IPS-20b (cell line): ENCODE data around the gene TMEM232.

Experiments used
- H3K27ac ChIP-seq: one replicate; pipeline ENCODE4 v1.5.1; 2013; ENCODE audit warnings: low read length
- H3K27me3 ChIP-seq: 2 replicates; pipeline ENCODE4 v1.6.1; 2013; ENCODE audit warnings: mild to moderate bottlenecking, low read length, inconsistent platforms; ENCODE audit not compliant: insufficient read depth
- H3K36me3 ChIP-seq: 2 replicates; pipeline ENCODE4 v1.6.1; 2013; ENCODE audit warnings: low read depth, mild to moderate bottlenecking, inconsistent platforms, low read length, moderate library complexity; ENCODE audit not compliant: insufficient read depth
- H3K4me1 ChIP-seq: 2 replicates; pipeline ENCODE4 v1.6.1; 2013; ENCODE audit warnings: mild to moderate bottlenecking, control low read depth, inconsistent platforms, low read length, moderate library complexity; ENCODE audit not compliant: insufficient read depth
- H3K4me3 ChIP-seq: 2 replicates; pipeline ENCODE4 v1.5.1; 2013; ENCODE audit warnings: mild to moderate bottlenecking, low read length, inconsistent platforms
- H3K9ac ChIP-seq: 2 replicates; pipeline ENCODE4 v1.6.1; 2013; ENCODE audit warnings: low read depth, mild to moderate bottlenecking, inconsistent platforms, low read length, moderate library complexity
- H3K9me3 ChIP-seq: 2 replicates; pipeline ENCODE4 v1.6.1; 2013; ENCODE audit warnings: mild to moderate bottlenecking, low read depth, low read length, inconsistent platforms; ENCODE audit not compliant: insufficient read depth

Gene TMEM232

DNA sequence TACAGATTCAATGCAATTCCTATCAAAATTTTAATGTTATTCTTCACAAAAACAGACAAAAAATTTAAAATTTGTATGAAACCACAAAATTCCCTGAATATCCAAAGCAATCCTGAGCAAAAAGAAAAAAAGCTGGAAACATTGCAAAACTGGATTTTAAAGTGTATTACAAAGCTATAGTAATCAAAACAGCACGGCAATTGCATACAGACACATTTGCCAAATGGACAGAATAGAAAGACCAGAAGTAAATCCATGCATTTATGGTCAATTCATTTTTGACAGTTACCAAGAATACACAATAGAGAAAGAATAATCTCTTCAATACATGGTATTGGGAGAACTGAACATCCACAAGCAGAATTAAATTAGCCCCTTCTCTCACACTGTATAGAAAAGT is 110.5 kb downstream of the TMEM232 start:
- no peaks in the 10 kb centered on the region; the same call in 1 of the 2 replicates for H3K4me1 ChIP-seq
- no peaks in the 10 kb centered on the region for H3K27me3 ChIP-seq
- no peak overlapping the region for H3K27ac ChIP-seq
- H3K9ac ChIP-seq, result no peak overlapping the region
- peaks cover 13% of the 10 kb centered on the region for H3K9me3 ChIP-seq
- no peaks in the 10 kb centered on the region for H3K36me3 ChIP-seq
- no peak overlapping the region; the same call in 1 of the 2 replicates for H3K4me3 ChIP-seq

DNA sequence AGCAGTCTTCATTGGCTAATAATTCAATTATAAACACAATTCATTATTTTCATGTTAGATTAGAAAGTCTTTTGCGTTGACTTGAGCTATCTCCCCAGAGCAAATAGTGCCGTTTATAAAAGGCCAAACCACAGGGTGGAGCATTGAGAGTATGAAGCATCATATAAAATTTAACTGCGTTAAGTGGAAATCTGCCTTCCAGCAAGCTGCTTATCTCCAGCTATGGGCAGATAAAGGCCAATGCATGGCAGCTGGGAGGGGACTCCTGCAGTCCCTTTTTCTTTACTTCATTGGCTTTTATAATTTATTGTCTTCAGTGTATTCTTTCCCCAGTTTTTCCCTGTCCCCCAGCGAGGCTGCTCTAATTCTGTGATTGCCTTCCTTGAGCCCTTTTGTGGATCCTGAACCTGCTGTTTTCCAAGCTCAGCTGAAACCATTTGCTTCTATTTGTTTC is 113.7 kb downstream of the TMEM232 start:
- Histone ChIP-seq H3K27me3 (no peaks in the 10 kb centered on the region), H3K4me1 (no peaks in the 10 kb centered on the region; the same call in 1 of the 2 replicates), H3K4me3 (no peak overlapping the region), H3K36me3 (no peaks in the 10 kb centered on the region), H3K27ac (no peak overlapping the region), H3K9ac (no peak overlapping the region), H3K9me3 (peaks cover 13% of the 10 kb centered on the region)

DNA sequence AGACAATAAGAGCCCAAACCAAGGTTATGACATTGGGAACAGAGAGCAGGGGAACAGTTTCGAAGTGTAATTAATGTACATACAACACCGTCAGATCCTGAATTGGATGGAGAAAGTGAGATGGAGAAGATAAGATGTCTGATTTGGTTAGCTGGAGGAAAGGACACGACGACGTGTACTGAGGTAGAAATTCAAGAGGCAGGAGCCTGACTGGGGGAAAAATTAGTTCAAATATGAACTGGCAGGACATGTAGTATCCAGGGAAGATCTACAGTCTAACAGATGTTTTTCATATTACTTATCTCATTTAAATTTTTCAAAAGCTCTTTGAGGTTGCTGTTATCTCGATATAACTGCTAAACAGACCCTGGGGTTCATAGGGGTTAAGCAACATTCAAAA is 114.7 kb downstream of the TMEM232 start:
- no peaks in the 10 kb centered on the region for H3K36me3 ChIP-seq
- H3K27me3 ChIP-seq, result no peaks in the 10 kb centered on the region
- H3K4me3 ChIP-seq, result no peak overlapping the region
- H3K27ac ChIP-seq, result no peak overlapping the region
- H3K9ac ChIP-seq, result no peak overlapping the region
- H3K4me1 ChIP-seq, result no peaks in the 10 kb centered on the region; the same call in 1 of the 2 replicates
- H3K9me3 ChIP-seq, result peaks cover 11% of the 10 kb centered on the region

DNA sequence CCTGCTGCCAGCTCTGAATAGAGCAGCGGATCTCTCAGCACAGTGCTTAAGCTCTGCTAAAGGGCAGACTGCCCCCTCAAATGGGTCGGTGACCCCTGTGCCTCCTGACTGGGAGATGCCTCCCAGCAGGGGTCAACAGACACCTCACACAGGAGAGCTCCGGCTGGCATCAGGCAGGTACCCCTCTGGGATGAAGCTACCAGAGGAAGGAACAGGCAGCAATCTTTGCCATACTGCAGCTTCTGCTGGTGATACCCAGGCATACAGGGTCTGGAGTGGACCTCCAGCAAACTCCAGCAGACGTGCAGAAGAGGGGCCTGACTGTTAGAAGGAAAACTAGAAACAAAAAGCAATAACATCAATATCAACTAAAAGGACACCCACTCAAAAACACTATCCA is 131.6 kb downstream of the TMEM232 start:
- Histone ChIP-seq H3K9me3 (no peaks in the 10 kb centered on the region), H3K27ac (no peak overlapping the region), H3K4me1 (no peaks in the 10 kb centered on the region), H3K36me3 (no peaks in the 10 kb centered on the region), H3K4me3 (no peak overlapping the region), H3K27me3 (no peaks in the 10 kb centered on the region), H3K9ac (no peak overlapping the region)

DNA sequence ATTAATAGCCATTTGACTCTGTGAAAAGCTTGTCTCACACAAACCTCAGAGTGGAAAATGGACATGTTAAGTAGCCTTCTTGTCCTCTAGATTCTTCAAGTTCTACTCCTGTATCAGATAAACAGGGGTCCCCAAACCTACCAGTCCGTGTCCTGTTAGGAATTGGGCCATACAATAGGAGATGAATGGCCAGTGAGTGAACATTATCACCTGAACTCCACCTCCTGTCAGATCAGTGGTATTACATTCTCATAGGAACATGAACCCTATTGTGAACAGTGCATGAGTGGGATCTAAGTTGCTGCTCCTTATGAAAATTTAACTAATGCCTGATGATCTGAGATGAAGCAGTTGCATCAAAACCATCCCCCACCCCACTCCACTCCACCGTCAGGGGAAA is 136.3 kb downstream of the TMEM232 start:
- Histone ChIP-seq H3K9ac (no peak overlapping the region), H3K4me3 (no peak overlapping the region), H3K9me3 (no peaks in the 10 kb centered on the region), H3K36me3 (no peaks in the 10 kb centered on the region), H3K4me1 (no peaks in the 10 kb centered on the region), H3K27me3 (no peaks in the 10 kb centered on the region), H3K27ac (no peak overlapping the region)

DNA sequence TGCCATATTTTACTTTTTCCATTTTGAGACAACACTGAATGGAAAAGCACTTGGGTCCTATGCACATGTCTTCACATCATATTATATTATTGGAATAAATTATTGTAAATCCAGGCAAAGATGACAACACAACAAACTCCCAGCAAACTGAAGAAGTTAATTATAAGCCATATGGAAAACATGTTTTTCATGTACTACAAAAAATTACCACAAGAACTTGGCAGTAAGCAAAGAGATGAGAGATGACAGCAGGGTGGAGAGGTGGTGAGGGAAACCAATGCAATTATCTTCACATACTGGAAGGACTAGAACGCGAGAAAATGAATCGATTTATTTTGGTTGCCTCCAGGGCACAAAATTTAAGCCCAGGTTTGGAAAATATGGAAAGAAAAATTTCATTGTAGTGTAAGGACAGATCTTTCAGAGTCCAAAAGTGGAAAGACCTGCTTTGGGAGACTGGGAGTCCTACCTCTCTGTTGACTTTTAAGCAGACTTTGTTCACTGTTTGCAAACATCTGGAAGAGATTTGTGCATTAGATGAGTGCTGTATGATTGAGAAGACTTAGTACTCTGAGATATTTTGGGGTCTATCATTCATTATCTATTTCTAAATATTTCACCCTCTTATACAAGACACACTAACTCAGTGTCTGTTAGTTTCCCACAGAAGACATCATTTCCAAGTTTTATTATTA is 138.0 kb downstream of the TMEM232 start:
- no peak overlapping the region for H3K9ac ChIP-seq
- no peak overlapping the region for H3K4me3 ChIP-seq
- no peak overlapping the region for H3K27ac ChIP-seq
- H3K9me3 ChIP-seq, result no peaks in the 10 kb centered on the region
- no peaks in the 10 kb centered on the region for H3K4me1 ChIP-seq
- no peaks in the 10 kb centered on the region for H3K27me3 ChIP-seq
- no peaks in the 10 kb centered on the region for H3K36me3 ChIP-seq

DNA sequence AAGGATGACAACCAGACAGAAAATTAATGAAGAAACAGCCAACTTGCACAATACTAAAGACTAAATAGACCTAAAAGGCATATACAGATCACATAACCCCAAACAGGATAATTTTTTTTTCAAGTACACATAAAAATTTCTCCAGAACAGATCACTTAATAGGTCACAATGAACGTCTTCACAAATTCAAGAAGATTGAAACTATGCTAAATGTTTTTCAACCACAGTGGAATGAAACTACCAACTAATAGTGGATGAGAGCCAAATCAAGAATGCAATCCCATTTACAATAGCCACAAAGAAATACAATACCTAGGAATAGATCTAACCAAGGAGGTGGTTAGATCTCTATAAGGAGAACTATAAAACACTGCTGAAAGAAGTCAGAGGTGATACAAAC is 145.8 kb downstream of the TMEM232 start:
- Histone ChIP-seq H3K4me1 (peaks cover 5% of the 10 kb centered on the region; the same call in 1 of the 2 replicates), H3K27me3 (no peaks in the 10 kb centered on the region), H3K9me3 (no peaks in the 10 kb centered on the region), H3K36me3 (no peaks in the 10 kb centered on the region), H3K4me3 (no peak overlapping the region), H3K9ac (no peak overlapping the region), H3K27ac (no peak overlapping the region)

DNA sequence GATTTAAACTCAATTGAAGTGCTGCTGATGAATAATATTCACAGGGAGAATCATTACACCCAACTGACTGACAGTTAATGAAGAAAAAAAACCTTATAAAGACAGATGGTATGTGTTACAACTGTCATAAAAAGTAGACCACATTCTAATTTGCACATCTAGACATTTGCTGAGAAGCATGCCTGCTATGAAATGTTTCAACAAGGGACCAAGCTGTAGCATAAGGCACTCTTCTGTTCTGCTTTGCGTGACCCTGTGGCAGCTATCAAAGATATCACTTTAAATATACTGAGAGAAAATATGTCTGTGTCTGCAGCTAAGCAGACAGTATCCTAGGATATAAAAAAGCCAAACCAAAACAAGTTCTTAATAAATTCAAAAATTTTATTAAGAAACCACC is 153.7 kb downstream of the TMEM232 start:
- Histone ChIP-seq H3K4me1 (peaks cover 7% of the 10 kb centered on the region; the same call in 1 of the 2 replicates), H3K27me3 (no peaks in the 10 kb centered on the region), H3K36me3 (no peaks in the 10 kb centered on the region), H3K27ac (no peak overlapping the region), H3K4me3 (no peak overlapping the region), H3K9ac (no peak overlapping the region), H3K9me3 (no peaks in the 10 kb centered on the region)

DNA sequence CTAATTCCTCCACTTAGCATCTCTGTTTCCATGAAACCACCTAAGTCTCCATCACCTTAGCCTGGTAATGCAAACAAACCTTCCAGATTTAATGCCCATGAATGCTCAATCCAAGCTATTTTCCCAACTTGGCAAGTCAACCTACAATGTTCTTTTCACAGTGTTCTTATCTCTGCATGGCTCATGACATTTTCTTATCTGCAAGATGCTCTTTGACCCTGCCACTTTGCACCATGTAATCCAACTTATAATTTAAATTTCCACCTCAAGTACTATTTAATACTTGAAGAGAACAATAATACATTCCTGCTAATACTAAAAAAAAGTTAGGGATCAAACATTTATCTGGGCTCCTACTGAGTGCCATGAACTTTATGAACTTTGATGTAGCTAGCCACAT is 164.3 kb downstream of the TMEM232 start:
- no peak overlapping the region for H3K27ac ChIP-seq
- H3K36me3 ChIP-seq, result no peaks in the 10 kb centered on the region
- no peaks in the 10 kb centered on the region for H3K27me3 ChIP-seq
- H3K9me3 ChIP-seq, result no peaks in the 10 kb centered on the region
- H3K4me3 ChIP-seq, result no peak overlapping the region
- H3K9ac ChIP-seq, result no peak overlapping the region
- no peaks in the 10 kb centered on the region for H3K4me1 ChIP-seq

DNA sequence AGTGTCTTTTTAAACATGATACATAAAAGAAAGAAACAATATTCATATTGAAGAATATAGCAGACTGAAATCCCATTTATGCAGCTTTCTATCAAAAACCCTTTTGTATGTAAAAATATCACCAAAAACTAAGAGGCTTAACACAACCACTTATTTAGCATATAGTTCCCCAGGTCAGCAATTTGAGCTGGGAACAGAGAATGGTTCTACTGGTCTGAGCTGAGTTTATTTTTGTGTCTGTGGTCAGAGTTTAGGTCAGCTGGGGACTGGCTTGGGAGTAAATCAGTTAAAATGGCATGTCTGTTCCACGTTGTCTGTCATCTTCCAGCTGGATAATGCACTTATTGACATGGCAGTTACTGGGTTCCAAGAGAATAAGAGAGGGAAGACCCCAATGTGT is 165.0 kb downstream of the TMEM232 start:
- Histone ChIP-seq H3K9me3 (no peaks in the 10 kb centered on the region), H3K4me1 (no peaks in the 10 kb centered on the region), H3K36me3 (no peaks in the 10 kb centered on the region), H3K9ac (no peak overlapping the region), H3K4me3 (no peak overlapping the region), H3K27ac (no peak overlapping the region), H3K27me3 (no peaks in the 10 kb centered on the region)

DNA sequence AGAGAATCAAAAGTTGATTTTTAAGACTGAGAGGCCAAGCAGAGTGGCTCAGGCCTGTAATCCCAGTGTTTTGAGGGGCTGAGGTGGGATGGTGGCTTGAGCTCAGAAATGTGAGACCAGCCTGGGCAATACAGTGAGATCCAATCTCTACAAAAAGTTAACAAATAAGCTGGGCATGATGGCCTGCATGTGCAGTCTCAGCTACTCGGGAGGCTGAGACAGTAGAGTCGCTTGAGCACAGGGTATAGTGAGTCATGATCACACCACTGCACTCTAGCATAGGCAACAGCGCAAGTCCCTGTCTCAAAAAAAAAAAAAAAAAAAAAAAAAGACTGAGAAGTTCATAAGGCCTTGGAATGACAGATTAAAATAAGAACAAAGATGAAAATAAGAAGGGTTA is 177.2 kb downstream of the TMEM232 start:
- H3K9ac ChIP-seq, result no peak overlapping the region
- no peak overlapping the region for H3K4me3 ChIP-seq

DNA sequence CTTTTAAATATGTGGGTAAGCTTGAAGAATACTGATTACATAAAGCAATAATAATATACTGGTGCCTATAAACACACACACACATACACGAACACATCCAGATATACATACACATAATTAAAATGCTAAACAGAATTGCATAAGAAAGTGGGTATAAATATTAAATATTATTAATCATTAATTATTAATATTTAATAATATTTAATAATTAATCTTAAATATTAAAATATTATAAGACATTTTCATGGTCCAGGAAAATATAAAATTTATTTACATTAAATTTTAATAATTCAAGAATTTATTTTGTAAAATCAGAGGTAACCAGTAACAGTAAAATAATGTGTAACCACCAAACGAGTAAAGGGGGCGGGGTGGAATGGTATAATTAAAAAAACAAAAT is 178.3 kb downstream of the TMEM232 start:
- H3K9ac ChIP-seq, result no peak overlapping the region
- no peak overlapping the region for H3K27ac ChIP-seq
- no peaks in the 10 kb centered on the region; the same call in 1 of the 2 replicates for H3K4me1 ChIP-seq
- H3K27me3 ChIP-seq, result no peaks in the 10 kb centered on the region
- no peaks in the 10 kb centered on the region for H3K36me3 ChIP-seq
- no peaks in the 10 kb centered on the region for H3K9me3 ChIP-seq
- H3K4me3 ChIP-seq, result no peak overlapping the region

More for the DNA sequence above, 177.2 kb downstream of the TMEM232 start:
- Histone ChIP-seq H3K36me3 (no peaks in the 10 kb centered on the region), H3K9me3 (no peaks in the 10 kb centered on the region), H3K27ac (no peak overlapping the region), H3K27me3 (no peaks in the 10 kb centered on the region), H3K4me1 (no peaks in the 10 kb centered on the region; the same call in 1 of the 2 replicates)
